GM18909 (cell line): ENCODE measurements around the gene JKAMP.
A peak's percentile ranks its signal among the peaks of the same experiment; 100 is the strongest.
"Not testable (repeated sequence)": the region's sequence is repeated elsewhere in the genome, so short reads cannot be mapped to it uniquely, and the experiment has no call there.

Experiments
- ATAC-seq: cut with Tn5 transposase; IDR thresholded peaks from one replicate; pipeline ENCODE4 v1.9.1; 2021; ENCODE audit warnings: mild to moderate bottlenecking; ENCODE audit not compliant: unreplicated experiment, poor library complexity

JKAMP gene, protein sequence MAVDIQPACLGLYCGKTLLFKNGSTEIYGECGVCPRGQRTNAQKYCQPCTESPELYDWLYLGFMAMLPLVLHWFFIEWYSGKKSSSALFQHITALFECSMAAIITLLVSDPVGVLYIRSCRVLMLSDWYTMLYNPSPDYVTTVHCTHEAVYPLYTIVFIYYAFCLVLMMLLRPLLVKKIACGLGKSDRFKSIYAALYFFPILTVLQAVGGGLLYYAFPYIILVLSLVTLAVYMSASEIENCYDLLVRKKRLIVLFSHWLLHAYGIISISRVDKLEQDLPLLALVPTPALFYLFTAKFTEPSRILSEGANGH

DNA sequence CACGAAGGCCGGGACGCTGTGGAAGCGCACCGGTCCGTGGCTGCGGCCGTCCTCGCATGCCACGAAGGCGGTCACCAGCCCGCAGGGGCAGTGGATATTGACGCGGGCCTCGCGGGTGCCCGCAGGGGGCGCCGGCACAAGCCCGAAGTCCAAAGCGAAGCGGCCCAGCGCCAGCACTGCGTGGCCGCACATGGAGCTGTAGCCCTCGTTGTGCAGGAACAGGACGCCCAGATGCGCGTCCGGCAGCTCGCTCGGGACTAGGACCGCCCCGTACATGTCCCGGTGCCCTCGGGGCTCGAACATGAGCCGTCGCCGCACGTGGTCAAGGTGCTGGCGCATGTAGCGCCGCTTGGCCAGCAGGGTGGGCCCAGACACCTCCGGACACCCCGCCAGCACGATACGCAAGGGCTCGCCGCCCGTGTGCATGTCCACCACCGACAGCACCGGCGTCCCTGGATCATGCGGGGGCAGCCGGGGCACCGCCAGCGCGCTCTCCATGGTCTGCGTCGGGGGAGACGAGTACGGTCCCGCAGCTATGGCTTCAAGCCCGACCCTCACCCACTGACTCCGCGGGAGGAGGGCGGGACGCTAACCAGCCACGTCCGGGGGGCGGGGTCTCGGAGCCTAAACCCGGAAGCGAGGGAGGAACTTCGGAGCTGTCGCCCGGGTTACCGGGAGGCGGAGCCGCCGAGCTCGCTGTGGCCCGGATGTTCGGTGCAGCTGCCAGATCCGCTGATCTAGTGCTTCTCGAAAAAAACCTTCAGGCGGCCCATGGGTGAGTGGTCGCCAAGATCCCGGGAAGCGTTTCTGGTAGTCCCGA, at the start of gene JKAMP, which contains the start of gene L3HYPDH:
TSS of gene JKAMP (plus strand) at position 699 of the 820 bp plus-strand sequence. CDS start at position 772, 73 bp downstream.
TSS of gene L3HYPDH (minus strand) at position 590 of the 820 bp plus-strand sequence. CDS start at position 498, 92 bp downstream.
- peak; percentile 88 for ATAC-seq

DNA sequence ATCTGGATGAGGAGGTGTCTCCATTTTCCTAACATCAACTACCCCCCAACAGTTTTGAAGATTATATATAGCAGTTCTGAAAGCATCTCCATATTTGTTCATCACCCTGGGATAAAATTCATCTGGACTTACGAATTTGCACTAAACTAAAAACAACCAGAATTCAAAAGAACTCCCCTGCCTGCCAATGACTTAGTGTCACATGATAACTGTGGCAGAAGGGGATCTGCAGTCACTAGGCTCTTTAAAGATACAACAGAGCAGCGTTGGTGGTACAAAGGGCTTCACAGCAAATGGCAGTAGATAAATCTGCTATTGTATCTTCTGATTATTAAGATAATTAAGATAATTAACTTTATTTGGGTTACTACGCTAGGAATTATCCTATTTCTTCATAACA, 49.2 kb upstream of the JKAMP start:
- ATAC-seq = no peak

DNA sequence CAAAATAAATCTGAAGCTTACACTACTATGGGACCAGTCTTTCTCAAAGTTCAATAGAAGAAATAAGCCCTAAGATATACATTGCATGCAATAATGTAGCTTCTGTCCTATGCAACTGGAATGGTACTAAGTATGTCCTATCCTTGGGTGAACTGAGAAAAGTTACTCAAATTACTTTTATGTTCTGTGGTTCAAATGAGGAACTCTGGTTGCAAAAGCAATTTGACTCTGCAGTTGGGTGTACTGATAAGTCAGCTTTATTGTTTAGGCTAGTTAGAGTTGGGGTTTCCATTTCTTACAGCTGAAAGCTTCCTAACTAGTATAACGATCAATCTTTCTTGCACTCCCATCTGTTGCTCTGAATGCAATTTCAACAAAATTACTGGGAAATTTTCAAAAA, 48.3 kb upstream of the JKAMP start:
- no peak for ATAC-seq

DNA sequence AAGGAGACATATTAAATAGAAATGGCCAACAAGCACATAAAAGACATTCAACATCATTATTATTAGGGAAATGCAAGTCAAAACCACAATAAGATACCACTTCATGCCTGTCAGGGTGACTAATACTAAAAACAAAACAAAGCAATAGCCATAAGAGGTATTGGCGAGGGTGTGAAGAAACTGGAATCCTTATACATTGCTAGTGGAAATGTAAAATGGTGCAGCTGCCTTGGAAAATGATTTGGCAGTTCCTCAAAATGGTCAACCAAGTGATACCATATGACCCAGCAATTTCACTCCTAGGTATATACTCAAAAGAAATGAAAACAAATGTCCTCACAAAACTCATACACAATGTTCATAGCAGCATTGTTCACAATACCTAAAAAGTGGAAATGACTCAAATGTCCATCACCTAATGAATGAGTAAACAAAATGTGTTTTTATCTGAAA, 46.1 kb upstream of the JKAMP start:
- no peak for ATAC-seq

DNA sequence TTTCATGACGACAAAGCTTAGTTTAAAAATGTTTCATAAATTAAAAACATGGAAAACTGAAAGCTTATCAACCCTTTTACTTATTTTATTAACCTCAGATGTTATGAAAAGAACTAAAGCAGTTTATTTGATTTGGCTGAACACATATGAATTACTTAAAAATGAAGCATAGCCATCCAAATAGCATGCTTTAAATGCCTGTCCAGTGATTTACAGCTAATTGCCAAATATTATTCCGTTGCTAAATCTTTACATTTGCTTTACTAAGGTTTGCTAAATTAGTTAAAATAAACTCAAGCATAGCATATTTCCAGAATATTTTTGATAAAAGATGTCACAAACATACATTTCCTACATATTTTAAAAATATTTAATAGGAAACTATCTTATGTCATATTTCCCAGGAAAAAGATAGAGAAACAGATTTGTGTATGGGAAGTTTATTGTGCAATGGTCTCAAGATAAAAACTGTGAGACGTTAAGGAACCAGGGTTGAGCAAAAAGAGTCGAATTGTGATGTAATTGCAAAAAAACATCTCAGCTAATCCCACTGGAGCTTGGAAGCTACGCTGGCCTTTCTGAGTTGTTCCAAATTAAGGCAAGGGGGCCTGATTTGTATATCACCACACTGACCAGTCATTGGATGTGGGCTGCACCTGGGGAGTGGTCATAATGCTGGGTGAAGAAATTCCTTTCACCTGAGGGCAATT, 44.9 kb upstream of the JKAMP start:
- no peak for ATAC-seq

DNA sequence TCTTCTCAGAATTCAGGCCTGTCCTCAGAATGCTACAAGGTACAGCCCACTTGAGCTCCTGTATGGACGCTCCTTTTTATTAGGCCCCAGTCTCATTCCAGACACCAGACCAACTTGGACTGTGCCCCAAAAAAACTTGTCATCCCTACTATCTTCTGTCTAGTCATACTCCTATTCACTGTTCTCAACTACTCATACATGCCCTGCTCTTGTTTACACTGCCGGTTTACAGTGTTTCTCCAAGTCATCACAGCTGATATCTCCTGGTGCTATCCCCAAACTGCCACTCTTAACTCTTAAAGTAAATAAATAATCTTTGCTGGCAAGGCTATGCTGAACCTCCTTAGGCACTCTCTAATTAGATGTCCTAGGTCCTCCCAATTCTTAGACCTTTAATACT, 35.6 kb upstream of the JKAMP start:
- not testable (repeated sequence) for ATAC-seq

DNA sequence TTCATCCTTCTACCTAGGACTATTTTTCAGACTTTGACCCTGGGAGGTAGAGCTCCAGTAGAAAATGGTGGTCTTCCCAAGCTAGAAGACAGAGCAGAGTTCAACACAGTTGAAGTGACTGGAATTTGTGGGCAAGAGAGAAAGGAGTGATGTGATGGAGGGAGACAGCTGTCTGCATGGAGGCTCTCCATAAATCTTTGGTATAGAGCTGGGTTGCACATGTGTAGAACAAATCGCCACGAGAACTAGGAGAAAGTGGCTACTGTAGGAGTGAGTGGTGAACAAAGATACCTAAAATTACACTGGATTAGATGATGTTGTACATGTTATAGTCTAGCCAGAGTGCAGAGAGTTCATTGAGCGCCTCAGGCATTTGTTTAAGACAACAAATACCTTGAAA, 33.6 kb upstream of the JKAMP start:
- no peak for ATAC-seq

DNA sequence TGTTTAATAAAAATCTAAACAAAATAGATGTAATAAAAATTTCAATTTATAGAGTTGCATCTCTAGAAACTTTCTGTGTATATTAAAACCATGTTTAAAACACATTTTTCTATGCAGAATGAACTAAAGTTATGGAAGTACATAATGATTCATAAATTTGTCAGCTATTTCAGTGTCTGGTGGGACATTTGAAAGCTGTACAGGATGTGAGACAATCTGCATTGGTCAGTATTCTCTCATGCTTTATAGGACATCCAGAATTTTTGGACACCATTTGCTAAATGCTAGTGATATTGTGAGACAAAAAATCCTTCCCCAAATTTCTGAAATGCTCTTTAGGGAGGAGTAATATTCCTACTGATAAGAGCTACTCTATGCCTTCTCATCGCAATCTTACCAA, 32.5 kb upstream of the JKAMP start:
- no peak for ATAC-seq

DNA sequence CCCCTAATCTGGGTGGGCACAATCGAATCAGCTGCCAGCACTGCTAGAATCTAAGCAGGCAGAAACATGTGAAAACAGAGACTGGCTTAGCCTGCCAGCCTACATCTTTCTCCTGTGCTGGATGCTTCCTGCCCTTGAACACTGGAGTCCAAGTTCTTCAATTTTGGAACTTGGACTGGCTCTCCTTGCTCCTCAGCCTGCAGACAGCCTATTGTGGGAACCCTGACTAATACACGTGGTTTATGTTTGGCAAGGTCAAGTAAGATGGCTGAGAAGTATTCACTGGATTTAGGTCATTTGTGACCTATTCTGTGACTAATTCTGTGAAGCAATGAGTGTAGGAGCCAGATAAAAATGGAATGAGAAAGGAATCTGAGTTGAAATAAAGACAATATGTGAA, 30.2 kb upstream of the JKAMP start:
- no peak for ATAC-seq

DNA sequence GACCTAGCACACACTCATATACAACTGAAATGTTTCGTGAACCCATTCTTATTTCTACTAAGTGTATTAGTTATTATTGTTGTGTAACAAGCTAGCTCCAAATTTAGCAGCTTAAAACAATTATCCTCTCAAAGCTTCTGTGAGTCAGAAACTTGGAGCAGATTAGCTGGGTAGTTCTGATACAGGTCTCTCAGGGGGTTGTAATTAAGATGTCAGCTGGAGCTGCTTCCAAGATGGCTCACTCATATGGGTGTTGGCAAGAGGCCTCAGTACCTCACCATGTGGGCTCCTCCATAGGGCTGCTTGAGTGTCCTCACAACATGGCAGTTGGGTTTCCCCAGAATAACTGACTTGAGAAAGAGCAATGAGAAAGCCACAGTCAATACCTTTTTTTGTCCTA, 28.9 kb upstream of the JKAMP start:
- ATAC-seq = no peak

DNA sequence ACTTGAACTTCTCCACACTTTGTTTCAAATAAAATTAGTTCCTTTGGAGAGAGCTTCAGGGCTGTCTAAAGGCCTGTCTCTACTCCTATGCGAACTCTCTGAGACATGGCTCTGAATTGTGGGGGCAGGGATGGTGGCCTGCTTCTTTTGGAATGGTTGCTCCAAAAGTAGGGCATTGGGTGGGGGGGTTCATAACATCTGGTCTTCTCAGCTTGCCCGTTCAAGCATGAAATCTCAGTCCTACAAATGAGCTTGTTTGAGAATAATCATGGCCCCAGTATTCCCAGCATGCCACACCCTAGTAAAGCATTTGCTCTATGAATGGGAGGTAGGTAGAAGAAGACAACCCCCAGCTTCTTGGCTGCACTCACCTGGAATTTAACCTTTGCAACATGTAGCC, 25.8 kb upstream of the JKAMP start:
- no peak for ATAC-seq

DNA sequence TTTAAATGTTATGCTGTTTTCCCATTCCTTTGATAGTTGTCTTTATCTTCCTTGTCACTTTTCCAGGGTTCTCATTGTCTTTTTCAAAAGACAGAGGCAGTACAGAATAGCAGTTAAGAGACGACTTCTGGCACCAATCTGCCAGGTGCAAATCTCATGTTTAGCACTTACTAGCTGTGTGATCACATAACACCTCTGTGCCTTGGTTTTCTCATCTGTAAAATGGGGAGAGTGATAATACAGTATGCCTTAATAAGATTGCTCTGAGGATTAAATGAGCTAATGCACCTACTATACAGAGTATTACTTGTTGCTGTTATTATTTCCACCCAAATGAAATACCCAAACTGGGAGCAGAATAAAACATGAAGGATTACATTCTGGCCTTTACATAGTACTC, 23.9 kb upstream of the JKAMP start:
- no peak for ATAC-seq

DNA sequence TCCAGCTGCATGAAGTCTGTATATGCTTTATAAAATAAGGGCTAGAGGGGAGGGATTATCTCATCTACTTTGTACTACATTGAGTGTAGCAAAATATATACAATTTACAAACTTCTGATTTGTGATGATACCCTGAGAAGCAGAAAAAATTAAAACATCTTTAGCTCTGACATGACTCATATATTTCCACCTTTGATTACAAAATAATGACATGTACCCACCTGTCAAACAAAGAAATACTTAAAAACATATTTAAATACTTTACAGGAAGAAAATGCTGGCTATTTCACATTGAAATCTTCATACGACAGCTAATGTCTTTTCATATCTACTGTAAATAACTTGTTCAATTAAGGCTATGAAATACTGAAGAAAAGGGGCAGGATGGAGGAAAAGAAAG, 22.4 kb upstream of the JKAMP start:
- ATAC-seq = no peak

DNA sequence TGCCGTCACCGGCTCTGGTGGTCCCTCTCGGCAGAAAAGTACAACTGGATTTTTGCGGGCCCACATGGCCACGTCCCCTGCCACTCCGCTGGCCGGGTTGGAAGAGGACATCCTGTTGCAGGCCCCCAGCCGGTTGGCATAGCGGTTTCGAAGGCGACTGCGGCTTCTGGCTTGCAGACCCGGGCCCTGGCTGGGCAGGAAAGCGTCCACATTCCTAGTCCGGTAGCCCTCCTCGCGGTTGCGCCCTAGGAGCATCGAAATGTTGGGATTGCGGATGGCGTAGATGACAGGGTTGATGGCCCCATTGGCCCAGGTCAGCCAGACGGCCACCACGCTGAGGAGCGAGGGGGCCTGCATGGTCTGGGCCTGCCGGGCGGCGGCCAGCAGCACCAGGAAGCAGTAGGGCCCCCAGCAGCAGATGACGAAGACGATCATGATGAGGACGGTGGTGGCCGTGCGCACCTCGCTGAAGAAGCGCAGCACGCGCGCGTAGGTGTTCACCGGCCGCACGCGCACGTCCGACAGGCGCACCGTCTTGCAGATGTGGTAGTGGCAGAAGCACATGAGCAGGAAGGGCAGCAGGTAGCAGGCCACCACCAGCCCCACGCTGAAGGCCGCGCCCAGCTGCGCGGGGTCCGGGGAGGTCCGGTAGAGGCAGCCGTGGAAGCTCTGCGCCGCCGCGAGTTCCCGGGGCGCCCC, 20.4 kb upstream of the JKAMP start:
- ATAC-seq = peak; percentile 32

DNA sequence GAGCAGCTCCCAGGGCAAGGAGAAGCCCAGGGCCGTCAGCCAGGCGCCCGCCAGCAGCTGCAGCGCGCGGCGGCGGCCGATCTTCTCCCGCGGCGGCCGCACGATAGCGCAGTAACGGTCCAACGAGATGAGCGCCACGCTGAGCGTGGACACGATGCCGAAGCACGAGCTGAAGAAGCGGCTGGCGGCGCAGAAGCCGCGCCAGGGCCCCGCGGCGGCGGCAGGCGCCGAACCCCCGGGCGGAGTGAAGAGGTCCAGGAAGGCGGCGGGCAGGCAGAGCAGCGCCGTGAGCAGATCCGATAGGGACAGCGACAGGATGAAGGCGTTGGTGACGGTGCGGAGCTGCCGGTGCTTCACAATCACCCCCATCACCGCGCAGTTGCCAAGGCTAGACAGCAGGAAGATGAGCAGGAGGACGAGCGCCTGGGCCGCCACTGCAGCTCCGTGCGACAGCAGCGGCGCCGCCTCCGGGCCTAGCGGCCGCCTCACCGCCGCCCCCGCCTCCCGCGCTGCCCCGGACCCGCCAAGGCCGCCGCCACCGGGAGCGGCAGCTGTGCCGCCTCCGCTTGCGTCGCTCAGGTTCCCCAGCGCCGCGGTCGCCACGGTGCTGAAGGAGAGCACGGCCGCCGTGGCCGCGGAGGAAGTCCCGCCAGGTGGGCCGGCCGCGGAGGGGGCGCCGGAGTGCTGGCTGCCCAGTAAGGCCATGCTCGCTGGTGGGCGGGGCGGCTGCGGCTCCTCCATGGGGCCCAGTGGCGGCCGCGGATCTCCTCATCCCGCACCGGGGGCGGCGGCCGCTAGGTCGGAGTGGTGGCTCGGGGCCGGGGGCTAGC, 19.6 kb upstream of the JKAMP start:
- ATAC-seq = peak; percentile 64

DNA sequence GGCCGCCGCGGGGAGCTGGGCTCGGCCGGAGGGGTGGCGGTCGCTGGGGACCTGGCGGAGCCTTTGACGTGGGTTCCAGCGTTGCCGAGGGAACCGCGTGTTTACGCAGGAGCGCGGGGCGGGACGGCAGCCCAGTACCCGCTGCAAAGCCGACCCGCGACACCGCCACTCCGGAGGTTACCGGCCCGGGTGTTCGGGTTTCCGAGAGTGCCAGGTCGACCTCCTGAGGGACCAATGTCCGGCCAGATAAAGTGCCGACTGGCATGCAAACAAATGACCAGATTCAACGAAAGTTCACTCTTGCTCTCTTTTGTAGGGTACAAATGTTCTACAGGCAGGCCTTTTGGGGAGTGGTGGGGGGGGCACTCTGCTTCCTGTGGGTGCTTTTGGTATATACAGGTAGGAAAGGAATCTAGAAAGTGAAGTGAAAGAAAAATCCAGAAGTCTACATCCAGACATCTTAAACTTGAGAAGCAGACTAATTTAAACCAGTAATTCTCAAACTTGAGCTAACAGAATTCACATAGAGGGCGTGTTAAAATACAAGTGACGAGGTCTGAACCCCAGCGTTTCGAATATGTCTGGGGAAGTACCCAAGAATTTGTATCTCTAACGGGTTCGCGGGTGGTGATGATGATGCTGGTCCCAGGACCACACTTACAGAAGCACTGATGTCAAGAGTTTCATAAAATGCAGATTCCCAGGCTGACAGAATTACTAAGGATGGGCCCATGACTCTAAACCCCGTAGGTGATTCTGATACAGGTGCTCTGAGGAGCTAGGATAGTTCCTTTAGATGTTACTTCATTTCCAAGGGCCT, 18.8 kb upstream of the JKAMP start, which contains the start of gene GPR135:
TSS of gene GPR135 (minus strand) at position 65 of the 820 bp plus-strand sequence. CDS start 154 bp downstream, outside the sequence.
- ATAC-seq = peak; percentile 44

DNA sequence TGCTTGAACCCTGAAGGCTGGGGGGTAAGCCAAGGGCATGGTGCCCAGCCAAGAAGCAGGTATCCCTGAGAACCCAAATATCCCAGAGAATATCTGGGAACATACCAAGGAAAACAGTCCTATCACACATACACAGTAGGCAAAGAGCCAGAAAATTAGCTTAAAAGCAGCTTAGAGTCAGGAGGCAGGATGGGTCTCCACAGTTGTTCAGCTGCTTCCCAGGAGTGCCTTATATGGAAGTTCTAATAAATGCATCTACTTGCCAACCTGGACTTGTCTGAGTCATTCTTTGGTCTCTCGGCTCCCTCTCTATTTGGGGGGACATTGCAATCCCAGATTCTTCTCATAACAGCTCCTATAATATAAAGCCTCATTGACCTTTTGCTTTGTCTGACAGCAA, 10.1 kb upstream of the JKAMP start:
- ATAC-seq = no peak

DNA sequence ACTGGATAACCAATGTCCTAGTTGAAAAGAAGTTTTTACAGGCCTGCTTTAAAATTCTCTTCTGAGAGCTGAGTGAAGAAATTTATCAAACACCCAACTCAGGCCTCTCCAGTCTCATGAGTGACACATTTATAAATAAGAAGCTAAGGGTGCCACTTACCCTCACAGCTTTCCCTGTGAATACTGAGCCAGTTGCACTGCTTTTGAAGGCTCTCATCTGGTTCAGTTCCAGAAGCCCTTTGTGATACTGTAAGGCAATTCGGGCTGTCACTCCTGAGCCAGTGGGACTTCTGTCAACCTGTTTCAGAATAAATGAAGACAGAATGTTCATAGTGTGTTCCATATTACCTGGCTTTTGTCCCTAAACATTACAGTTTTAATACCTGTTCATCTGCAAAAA, 8.6 kb upstream of the JKAMP start:
- ATAC-seq = no peak
